ENCODE results near the gene FOXS1. TPM values are rescaled to one million over a fixed set of nuclear protein-coding genes. Genes with fewer than 3 reads are reported as not detected.
A peak's percentile ranks its signal among the peaks of the same experiment; 100 is the strongest.
"Not testable (repeated sequence)": the region's sequence is repeated elsewhere in the genome, so short reads cannot be mapped to it uniquely, and the experiment has no call there.

Gene FOXS1
- total RNA-seq, 1 experiment from 2014 or later: 55.5 TPM

DNA sequence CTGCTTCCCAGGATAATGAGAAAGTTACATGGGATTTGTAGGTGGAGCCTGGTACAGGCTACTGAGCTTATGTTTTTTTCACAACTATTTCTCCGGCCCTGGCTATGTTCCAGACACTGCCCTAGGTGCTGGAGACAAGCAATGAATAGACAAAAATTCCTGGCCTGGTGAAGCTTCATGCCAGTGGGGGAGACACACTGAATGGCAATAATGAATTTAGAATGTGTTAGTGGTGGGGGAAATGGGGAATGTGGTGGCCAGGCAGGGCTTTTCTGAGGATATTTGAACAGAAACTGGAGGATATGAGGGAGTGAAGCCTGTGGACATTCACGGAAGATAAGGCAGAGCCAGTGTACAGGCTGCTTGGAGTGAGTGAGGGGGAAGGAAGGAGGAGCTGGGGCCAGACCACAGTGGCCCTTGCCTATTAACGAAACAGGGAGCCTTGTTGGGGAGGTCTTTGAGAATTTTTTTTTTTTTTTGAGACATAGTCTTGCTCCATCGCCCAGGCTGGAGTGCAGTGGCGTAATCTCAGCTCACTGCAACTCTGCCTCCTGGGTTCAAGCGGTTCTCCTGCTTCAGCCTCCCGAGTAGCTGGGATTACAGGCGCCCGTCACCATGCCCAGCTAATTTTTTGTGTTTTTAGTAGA is 6.6 kb downstream of the FOXS1 start:
- DNase-seq: peak; percentile 52 to 59
- H3K27me3 ChIP-seq: no peaks in the 10 kb centered on the region
- H3K27ac ChIP-seq: no peak overlapping the region; the same call in 1 of the 2 replicates
- H3K9me3 ChIP-seq (replicated peaks): no peaks in the 10 kb centered on the region
- no peak overlapping the region for H3K4me3 ChIP-seq
- peaks cover 90% of the 10 kb centered on the region for H3K4me1 ChIP-seq
- no peaks in the 10 kb centered on the region for H3K36me3 ChIP-seq

DNA sequence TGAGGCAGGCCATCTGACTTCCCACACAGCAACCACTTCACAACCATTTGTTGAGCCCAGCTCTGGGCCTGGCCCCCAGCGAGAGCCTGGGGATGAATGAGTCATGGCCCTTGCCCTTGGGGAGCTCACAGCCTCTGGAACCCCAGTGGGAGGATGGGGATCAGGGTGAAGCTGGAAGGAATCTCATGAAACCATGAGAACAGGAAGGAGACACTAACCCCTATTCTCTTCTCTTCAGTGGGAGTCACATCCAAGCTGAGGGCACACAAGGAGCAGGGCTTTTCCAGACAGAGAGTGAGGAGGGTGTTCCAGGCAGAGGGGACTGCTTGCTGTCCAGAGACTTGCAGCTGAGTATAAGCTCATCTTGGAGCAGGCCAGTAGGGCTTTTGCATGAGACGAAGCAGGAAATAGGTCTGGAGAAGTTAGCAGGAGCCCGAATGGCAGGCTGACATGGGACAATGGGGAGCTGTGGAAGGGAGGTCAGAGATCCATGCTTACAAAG is 7.5 kb downstream of the FOXS1 start:
- Histone ChIP-seq H3K4me3 (no peak overlapping the region), H3K9me3 (replicated peaks) (no peaks in the 10 kb centered on the region), H3K4me1 (peaks cover 93% of the 10 kb centered on the region), H3K27ac (peak overlapping the region; percentile 90), H3K27me3 (no peaks in the 10 kb centered on the region), H3K36me3 (no peaks in the 10 kb centered on the region)
- peak; percentile 76 to 83 for DNase-seq

DNA sequence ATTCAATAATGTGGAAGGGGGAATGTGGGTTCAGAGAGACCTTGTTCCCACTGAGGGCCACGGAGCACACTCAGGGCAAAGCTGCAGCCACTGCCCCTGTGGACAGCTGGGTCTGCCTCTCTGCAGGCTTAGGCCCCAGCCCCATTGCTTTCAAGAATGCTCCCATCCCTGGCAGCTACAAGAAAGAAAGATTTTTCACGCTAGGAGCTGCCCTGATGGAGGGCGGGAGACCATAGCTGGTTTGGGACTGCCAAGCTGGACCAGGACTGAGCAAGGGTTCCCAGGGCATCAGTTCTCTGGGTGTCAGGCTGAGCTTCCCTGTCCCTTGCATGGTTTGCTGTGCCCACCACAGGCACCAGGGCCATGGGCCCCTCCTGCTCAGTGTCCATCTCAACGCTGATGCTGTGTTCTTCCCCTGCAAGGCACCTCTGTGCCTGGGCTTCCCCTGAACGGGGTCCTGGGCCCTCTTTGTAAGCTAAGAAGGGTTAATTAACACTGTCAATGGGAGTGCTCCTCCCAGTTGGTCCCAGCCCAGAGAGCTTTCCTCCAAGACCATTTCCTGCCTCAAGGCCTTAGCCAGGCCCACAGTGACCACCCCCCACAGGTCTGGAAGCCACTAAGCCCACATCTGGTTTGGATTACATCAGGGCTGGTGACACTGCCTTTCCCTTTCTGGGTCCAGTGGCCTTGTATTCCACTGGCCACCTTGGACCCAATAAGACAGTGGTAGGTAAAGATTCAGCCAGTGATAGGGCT is 8.4 kb downstream of the FOXS1 start:
- no peak overlapping the region for H3K4me3 ChIP-seq
- no peaks in the 10 kb centered on the region for H3K36me3 ChIP-seq
- peaks cover 87% of the 10 kb centered on the region for H3K4me1 ChIP-seq
- no peaks in the 10 kb centered on the region for H3K9me3 ChIP-seq (replicated peaks)
- peak; percentile 55 to 70 for DNase-seq
- peak overlapping the region; percentile 90 for H3K27ac ChIP-seq
- no peaks in the 10 kb centered on the region for H3K27me3 ChIP-seq

DNA sequence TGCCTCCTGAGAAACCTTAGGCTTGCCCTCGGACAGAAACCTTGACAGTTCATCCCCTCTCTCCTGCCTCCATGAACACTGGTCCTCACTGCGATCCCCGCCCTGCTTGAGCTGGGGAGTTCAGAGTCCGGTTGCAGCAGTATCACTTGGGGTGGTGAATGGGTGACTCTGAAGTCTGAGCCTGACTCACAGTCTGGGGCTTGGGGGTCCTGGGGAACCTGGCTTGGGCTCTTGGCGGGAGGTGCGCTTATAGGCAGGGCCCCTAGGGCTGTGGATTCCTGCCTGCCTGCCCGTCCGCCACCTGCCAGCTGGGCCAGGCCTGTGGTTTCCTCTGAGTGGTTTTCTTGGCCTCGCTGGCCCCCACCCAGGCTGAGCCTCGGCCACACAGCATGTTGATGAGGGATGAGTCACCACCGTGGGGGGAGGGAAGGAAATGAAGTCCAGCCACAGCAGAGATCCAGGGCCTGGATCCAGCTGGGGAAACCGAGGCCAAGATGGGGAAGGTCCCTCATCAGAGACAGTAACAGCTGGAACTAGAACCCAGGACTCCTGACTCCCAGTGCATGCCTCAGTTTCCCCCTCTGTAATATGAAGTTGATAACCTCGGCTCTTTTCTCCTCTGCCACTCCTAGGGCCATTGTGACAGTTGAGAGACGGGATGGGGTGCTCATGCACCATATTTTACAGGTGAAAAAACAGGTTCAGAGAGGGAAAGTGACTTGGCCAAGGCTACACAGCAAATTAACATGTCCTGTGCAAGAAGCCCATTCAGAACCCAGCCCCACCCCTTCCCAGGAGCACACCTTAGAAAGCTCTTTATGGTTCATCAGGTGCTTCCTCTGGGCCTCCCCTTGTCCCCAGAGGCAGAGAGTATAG is 9.2 kb downstream of the FOXS1 start:
- peak; percentile 98 for DNase-seq
- peaks cover 79% of the 10 kb centered on the region for H3K4me1 ChIP-seq
- H3K36me3 ChIP-seq: no peaks in the 10 kb centered on the region
- H3K4me3 ChIP-seq: no peak overlapping the region
- peak overlapping the region; percentile 90 for H3K27ac ChIP-seq
- H3K9me3 ChIP-seq (replicated peaks): no peaks in the 10 kb centered on the region
- H3K27me3 ChIP-seq: no peaks in the 10 kb centered on the region

DNA sequence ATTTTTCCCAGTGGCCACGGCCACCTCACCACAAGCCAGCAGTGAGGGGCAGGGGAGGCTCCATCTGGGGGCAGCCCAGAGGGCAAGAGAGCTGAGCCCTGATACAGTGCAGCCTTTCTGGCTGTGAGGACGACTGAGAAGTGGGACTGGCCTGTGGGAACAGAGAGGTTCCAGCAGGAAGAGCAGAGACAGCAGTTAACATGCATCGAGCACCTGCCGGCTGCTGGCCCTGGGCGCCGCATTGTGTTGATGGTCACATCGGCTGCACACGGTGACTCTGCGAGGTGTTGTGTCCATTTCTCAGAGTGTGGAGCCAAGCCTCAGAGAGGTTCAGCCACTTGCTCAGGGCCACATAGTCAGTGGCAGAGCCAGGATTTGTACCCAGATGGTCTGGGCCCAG is 9.8 kb downstream of the FOXS1 start:
- Histone ChIP-seq H3K27ac (peak overlapping the region; percentile 90), H3K36me3 (no peaks in the 10 kb centered on the region), H3K4me3 (no peak overlapping the region), H3K9me3 (replicated peaks) (no peaks in the 10 kb centered on the region), H3K4me1 (peaks cover 72% of the 10 kb centered on the region), H3K27me3 (no peaks in the 10 kb centered on the region)
- DNase-seq: peak; percentile 61 to 74

DNA sequence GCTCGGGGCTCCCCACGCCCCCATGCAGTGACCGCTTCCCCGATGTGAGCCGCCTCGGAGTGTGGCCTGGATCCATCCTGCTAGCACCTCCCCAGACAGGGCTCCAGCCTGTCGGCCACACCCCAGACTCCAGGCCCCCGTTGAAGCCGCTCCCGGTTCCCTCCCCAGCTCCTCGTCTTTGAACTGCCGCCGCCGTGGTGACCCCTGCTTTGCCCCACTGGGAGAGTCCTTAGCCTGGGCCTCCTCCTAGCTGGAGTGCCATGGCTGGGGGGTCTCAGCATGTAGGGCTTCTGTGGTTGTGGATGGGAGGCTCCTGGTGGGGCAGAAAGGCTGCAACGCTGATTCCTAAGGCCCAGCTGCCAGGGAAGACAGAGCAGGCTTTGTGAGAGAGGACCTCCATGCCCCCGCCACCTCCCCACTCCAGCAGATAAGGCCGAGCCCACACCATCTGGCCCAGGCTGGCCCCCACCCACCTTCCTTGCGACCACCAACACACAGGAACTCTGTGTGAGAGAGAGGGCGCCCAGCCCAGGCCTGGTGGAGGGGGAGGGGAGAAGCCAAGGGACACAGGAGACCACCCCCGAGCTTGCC is 11.4 kb downstream of the FOXS1 start:
- H3K4me3 ChIP-seq: peak overlapping the region; percentile 13
- H3K27ac ChIP-seq: peak overlapping the region; percentile 90
- H3K36me3 ChIP-seq: no peaks in the 10 kb centered on the region
- H3K4me1 ChIP-seq: peaks cover 60% of the 10 kb centered on the region
- peak; percentile 97 for DNase-seq
- H3K27me3 ChIP-seq: no peaks in the 10 kb centered on the region
- H3K9me3 ChIP-seq (replicated peaks): no peaks in the 10 kb centered on the region

DNA sequence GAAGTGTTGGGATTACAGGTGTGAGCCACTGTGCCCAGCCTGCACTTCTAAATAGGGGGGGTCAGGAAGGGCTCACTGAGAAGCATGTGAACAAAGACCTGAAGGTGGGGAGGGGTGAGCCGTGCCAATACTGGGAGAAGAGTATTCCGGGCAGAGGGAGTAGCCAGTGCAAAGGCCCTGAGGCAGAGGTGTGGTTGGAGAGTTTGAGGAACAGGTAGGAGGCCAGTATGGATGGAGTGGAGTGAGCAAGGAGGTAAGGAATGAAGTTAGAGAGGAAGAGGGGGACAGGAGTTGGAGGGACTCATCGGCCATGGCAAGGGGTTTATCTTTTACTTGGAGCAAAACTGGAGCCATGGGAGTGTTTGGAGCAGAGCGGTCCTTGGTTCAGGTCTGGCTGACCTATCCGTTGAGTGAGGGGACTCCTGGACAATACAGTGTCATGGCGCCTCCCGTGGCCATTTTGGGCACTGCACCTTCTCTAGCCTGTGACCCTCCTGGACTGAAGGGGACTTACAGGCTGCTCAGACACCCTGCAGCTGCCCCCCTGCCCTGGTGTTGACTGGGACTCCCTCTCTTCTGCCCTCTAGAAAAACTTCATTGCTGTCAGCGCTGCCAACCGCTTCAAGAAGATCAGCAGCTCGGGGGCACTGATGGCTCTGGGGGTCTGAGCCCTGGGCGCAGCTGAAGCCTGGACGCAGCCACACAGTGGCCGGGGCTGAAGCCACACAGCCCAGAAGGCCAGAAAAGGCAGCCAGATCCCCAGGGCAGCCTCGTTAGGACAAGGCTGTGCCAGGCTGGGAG is 12.1 kb downstream of the FOXS1 start:
- Histone ChIP-seq H3K27ac (peak overlapping the region; percentile 90), H3K4me3 (peak overlapping the region; percentile 13), H3K9me3 (replicated peaks) (no peaks in the 10 kb centered on the region), H3K27me3 (no peaks in the 10 kb centered on the region), H3K4me1 (peaks cover 54% of the 10 kb centered on the region), H3K36me3 (no peaks in the 10 kb centered on the region)
- peak; percentile 93 to 98 for DNase-seq

DNA sequence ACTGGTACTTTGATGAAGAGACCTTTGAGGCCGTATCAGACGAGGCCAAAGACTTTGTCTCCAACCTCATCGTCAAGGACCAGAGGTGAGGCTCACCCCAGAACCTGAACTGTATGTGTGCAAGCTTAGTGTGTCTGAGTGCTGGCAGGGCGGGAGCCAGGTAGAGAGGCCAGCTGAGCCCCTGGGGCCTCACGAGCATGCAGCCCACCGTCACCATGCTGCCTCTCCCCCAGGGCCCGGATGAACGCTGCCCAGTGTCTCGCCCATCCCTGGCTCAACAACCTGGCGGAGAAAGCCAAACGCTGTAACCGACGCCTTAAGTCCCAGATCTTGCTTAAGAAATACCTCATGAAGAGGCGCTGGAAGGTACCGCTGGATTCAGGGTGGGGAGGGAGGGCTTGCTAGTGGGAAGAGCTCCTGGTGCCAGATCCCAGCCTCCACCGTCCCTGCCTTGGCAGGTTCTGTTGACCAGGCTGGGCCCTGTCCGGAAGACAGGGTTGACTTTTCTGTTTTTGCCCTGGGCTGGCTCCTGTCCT is 13.6 kb downstream of the FOXS1 start:
- peaks cover 39% of the 10 kb centered on the region for H3K4me1 ChIP-seq
- H3K27ac ChIP-seq: no peak overlapping the region
- no peak for DNase-seq

DNA sequence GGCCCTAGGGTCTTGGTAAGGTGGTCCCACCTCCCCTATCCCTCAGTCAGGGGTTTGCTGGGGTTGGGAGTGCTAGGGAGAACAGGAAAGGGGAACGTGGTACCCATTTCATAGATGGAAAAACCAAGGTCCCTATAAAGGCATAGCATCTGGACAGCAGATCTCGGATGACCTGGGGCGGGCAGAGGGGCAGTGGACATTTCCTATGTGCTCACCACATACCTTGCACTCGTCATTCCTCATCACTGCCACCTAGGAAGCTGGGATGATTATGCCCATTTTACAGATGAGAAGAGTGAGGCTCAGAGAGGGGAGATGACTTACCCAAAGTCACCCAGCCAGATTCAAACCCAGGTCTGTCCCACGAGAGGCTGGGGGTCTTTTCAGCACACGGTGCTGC is 14.2 kb downstream of the FOXS1 start:
- H3K27ac ChIP-seq: no peak overlapping the region
- no peaks in the 10 kb centered on the region for H3K9me3 ChIP-seq (replicated peaks)
- DNase-seq: no peak
- H3K36me3 ChIP-seq: no peaks in the 10 kb centered on the region
- no peak overlapping the region for H3K4me3 ChIP-seq
- no peaks in the 10 kb centered on the region for H3K27me3 ChIP-seq
- H3K4me1 ChIP-seq: peaks cover 33% of the 10 kb centered on the region

More for the DNA sequence above, 13.6 kb downstream of the FOXS1 start:
- Histone ChIP-seq H3K9me3 (replicated peaks) (no peaks in the 10 kb centered on the region), H3K27me3 (no peaks in the 10 kb centered on the region), H3K4me3 (no peak overlapping the region), H3K36me3 (no peaks in the 10 kb centered on the region)

DNA sequence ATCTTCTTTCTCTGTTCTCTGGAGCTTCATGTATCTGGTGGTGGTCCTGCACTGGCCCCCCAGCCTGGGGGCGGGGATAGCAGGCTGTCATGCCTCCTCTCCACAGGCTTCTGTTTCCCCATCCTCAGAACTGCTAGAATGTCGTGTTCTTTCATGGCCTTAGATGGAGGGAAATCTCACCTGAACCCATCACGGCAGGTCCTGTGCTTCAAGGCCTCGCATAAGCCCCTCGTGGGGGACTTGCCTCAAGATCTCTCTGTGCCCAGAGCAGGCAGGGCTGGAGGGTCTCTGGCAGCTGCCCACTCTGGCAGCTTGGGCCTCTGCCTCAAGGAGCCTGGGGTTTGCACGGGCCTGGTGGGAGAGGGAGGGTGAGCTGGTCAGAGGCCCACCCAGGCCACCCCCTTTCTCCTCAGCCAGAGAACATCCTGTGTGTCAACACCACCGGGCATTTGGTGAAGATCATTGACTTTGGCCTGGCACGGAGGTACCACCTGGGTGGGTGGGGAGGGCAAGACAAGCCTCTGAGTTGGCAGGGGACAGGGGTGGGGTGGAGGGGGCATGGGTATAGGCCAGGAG is 14.9 kb downstream of the FOXS1 start:
- Histone ChIP-seq H3K27me3 (no peaks in the 10 kb centered on the region), H3K9me3 (replicated peaks) (no peaks in the 10 kb centered on the region), H3K4me3 (no peak overlapping the region), H3K27ac (no peak overlapping the region), H3K36me3 (no peaks in the 10 kb centered on the region), H3K4me1 (peaks cover 27% of the 10 kb centered on the region)
- no peak for DNase-seq

DNA sequence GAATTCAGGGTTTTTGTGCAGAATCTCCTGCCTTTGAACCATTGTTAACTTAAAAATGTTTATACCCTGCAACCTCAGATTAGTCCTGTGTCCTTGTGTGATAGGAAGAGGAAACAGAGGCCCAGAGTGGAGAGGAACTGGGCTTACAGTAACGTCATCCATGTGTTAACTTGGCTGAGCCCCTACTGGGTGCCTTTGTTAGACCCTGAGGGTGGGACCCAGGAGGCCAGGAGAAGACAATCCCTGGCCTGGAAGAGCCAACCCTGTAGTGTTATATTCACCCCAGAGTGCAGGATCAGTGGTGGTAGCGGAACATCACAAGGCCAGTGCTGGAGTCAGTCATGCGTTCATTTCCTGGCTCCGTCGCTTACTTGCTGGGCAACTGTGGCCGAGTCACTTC is 15.7 kb downstream of the FOXS1 start:
- Histone ChIP-seq H3K27me3 (no peaks in the 10 kb centered on the region), H3K9me3 (replicated peaks) (no peaks in the 10 kb centered on the region)

DNA sequence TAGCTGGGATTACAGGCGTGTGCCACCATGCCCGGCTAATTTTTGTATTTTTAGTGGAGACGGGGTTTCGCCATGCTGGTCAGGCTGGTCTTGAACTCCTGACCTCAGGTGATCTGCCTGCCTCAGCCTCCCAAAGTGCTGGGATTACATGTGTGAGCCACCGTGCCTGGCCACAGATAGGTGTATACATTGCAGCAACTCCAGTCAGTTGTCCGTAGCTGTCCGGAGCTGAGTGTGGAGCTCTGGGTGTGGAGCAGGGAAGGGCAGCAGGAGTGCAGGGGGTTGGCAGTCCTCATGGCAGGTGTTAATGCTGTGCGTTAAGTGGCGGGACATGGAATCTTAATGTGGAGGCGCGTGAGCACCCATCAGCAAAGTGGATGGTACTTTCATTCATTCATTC is 17.4 kb downstream of the FOXS1 start:
- not testable (repeated sequence) for DNase-seq; H3K36me3 ChIP-seq; H3K27me3 ChIP-seq; H3K4me3 ChIP-seq; H3K27ac ChIP-seq; H3K9me3 ChIP-seq (replicated peaks)
- peaks cover 22% of the 10 kb centered on the region for H3K4me1 ChIP-seq

More for the DNA sequence above, 15.7 kb downstream of the FOXS1 start:
- Histone ChIP-seq H3K4me1 (peaks cover 21% of the 10 kb centered on the region), H3K36me3 (no peaks in the 10 kb centered on the region), H3K4me3 (no peak overlapping the region), H3K27ac (no peak overlapping the region)
- no peak for DNase-seq

DNA sequence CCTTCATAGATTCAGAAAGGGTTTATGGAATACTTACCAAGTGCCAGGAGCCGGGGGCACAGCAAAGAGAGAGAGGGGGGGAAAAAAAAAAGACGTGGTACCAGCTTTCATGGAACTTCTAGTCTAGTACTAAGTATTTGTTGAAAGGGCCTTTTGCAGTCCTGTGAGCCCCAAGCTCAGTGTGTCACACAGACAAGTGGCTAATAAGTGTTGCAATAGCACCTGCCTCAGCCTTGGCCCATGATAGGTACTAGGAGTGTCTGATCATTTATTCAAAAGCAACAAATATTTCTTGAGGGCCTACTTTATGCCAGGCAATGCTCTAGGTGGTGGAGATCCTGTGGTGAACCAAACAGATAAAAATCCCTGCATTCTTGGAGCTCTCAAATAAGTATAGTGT is 18.3 kb downstream of the FOXS1 start:
- H3K4me3 ChIP-seq: no peak overlapping the region
- H3K27me3 ChIP-seq: no peaks in the 10 kb centered on the region
- no peak overlapping the region for H3K27ac ChIP-seq
- H3K4me1 ChIP-seq: peaks cover 21% of the 10 kb centered on the region
- no peaks in the 10 kb centered on the region for H3K9me3 ChIP-seq (replicated peaks)
- no peaks in the 10 kb centered on the region for H3K36me3 ChIP-seq
- DNase-seq: no peak
